Measurements from ENCODE around the gene CASP3.
A peak's percentile ranks its signal among the peaks of the same experiment; 100 is the strongest.

The CASP3 gene

DNA sequence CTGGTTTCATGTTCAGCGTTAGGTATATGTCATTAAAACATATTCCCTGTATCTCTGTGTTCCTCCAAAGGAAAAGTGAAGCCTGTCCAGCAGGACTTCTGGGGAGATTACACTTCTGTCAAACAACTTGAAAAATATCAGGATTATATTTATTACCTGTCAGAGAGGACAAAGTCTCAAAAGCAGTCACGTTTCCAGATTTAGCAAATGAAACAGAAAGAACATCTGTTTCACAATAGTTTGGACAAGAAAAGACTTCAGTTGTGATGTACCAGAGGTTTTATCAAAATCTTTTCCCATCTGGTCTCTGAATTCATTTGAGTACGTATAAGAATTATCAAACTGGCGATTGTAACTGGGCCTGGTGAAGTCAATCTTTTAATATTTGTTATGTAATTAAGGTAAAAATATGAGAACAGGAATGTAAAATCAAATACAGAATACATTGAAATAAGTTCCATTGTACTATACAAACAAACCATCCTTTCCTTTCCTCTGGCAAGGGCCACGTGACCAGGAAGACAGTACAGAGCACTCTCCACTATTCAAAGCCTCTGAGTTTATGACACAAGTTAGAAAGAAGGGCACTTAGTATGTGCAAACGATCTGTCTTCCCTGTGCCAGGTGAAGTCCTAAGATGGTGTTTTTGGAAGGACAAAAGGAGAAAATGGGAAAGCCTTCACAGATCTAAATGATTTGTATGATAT lies 3.2 kb downstream of the CASP3 start:
- Histone ChIP-seq H3K27me3 (replicated peaks; ENCODE audit: control insufficient read depth, insufficient read depth, low read length) (no peaks in the 10 kb centered on the region), H3K36me3 (ENCODE audit: control insufficient read depth, insufficient read depth, low read length) (peaks cover 4% of the 10 kb centered on the region; the same call in 1 of the 2 replicates), H3K4me3 (replicated peaks; ENCODE audit: low read depth, low read length) (peak overlapping the region; percentile 92)
- DNase-seq (ENCODE audit: extremely low read depth, insufficient read length): no peak
- TF ChIP-seq, protein P1, sequence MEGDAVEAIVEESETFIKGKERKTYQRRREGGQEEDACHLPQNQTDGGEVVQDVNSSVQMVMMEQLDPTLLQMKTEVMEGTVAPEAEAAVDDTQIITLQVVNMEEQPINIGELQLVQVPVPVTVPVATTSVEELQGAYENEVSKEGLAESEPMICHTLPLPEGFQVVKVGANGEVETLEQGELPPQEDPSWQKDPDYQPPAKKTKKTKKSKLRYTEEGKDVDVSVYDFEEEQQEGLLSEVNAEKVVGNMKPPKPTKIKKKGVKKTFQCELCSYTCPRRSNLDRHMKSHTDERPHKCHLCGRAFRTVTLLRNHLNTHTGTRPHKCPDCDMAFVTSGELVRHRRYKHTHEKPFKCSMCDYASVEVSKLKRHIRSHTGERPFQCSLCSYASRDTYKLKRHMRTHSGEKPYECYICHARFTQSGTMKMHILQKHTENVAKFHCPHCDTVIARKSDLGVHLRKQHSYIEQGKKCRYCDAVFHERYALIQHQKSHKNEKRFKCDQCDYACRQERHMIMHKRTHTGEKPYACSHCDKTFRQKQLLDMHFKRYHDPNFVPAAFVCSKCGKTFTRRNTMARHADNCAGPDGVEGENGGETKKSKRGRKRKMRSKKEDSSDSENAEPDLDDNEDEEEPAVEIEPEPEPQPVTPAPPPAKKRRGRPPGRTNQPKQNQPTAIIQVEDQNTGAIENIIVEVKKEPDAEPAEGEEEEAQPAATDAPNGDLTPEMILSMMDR (IDR thresholded peaks at IDR 0.05; ENCODE audit: insufficient read depth, low read length, poor library complexity, severe bottlenecking): no peak

DNA sequence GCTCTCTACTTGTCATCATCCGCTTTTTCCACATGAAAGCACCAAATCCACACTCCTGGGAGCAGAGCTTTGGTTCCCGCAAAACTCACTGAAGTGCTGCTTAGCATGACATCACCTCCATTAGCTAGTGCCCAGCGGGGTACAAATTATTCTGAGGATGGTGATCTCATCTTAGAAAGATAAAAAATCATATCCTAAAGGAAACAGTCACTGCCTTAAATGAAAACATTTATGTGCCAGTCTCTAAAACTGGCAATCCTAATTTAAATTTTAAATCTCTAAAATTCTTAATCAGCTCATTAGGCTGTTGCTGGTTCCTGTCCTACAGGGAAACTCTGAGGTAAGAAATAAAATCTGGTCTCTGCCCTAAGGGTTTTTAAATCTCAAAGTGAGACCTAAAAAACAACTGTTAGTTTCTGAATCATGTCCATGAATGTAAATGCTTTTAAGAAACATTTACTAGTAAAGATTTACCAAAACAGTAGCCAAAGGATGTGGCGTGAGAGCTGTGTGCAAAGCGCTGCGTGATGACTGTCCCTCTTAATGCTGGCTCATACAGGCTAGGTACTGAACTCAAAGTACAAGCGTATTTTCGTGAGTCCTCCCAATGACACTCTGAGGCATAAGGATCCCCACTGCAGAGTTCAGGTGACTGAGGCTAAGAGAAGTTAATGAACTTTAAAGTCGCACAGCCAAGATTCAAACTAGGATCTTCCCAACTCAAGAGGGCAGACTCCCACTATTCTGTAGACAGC lies 4.5 kb downstream of the CASP3 start:
- TF ChIP-seq, protein P1 (IDR thresholded peaks at IDR 0.05; ENCODE audit: insufficient read depth, low read length, poor library complexity, severe bottlenecking): no peak
- no peak for DNase-seq (ENCODE audit: extremely low read depth, insufficient read length)
- Histone ChIP-seq H3K27me3 (replicated peaks; ENCODE audit: control insufficient read depth, insufficient read depth, low read length) (no peaks in the 10 kb centered on the region), H3K4me3 (replicated peaks; ENCODE audit: low read depth, low read length) (no peak overlapping the region), H3K36me3 (ENCODE audit: control insufficient read depth, insufficient read depth, low read length) (peaks cover 4% of the 10 kb centered on the region; the same call in 1 of the 2 replicates)

DNA sequence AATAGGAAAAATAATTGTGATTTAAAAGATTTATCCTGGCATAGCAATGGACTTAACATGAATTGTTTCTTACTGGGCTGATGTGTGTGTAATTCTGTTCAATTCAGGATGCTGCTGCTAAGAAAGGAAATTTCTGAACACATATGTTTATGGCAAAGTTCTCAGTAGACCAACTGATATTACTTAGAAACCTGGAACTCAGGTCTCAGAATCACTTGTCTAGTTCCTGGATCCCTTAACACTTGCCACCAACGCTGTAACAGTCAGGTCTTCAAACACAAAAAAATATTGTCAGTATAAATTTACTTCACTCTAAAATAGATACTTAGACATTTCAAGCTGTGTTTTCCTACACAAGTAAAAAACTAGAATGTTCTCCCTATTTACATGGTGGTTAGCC lies 5.5 kb downstream of the CASP3 start:
- Histone ChIP-seq H3K36me3 (ENCODE audit: control insufficient read depth, insufficient read depth, low read length) (peaks cover 4% of the 10 kb centered on the region), H3K4me3 (replicated peaks; ENCODE audit: low read depth, low read length) (no peak overlapping the region), H3K27me3 (replicated peaks; ENCODE audit: control insufficient read depth, insufficient read depth, low read length) (no peaks in the 10 kb centered on the region)
- no peak for DNase-seq (ENCODE audit: extremely low read depth, insufficient read length)
- TF ChIP-seq, protein P1 (IDR thresholded peaks at IDR 0.05; ENCODE audit: insufficient read depth, low read length, poor library complexity, severe bottlenecking): no peak

DNA sequence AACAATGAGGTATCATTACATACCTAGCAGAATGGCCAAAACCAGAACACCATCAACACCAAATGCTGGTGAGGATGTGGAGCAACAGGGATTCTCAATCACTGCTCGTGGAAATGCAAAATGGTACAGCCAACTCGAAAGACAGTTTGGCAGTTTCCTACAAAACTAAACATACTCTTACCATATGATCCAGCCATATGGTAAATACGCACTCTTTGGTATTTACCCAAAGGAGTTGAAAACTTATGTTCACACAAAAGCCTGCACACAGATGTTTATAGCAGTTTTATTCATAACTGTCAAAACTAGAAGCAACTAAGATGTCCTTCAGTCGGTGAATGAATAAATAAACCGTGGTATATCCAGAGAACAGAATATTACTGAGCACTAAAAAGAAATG lies 7.8 kb downstream of the CASP3 start:
- DNase-seq (ENCODE audit: extremely low read depth, insufficient read length): no peak
- Histone ChIP-seq H3K4me3 (replicated peaks; ENCODE audit: low read depth, low read length) (no peak overlapping the region), H3K36me3 (ENCODE audit: control insufficient read depth, insufficient read depth, low read length) (peaks cover 4% of the 10 kb centered on the region), H3K27me3 (replicated peaks; ENCODE audit: control insufficient read depth, insufficient read depth, low read length) (no peaks in the 10 kb centered on the region)
- TF ChIP-seq, protein P1 (IDR thresholded peaks at IDR 0.05; ENCODE audit: insufficient read depth, low read length, poor library complexity, severe bottlenecking): no peak

DNA sequence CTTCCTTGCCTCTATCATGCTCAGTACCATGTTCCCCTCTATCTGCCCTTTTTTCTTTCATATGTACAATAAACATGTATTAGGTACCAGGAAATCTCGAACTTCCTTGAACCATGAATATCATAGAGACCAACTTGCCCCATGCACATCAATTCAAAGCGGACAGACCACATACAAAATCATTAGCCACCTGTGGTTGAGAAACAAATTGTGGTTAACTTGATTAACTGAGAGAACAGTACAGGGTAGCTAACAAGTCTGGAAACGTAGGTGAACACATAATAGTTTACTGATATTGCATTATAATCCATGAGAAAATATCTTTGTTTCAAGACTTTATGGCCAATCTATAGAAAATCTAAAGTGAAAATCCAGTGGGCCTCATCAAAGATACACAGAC lies 8.2 kb downstream of the CASP3 start:
- peaks cover 6% of the 10 kb centered on the region for H3K36me3 ChIP-seq (ENCODE audit: control insufficient read depth, insufficient read depth, low read length)
- no peak for DNase-seq (ENCODE audit: extremely low read depth, insufficient read length)
- no peaks in the 10 kb centered on the region for H3K27me3 ChIP-seq (replicated peaks; ENCODE audit: control insufficient read depth, insufficient read depth, low read length)
- H3K4me3 ChIP-seq (replicated peaks; ENCODE audit: low read depth, low read length): no peak overlapping the region
- TF ChIP-seq, protein P1 (IDR thresholded peaks at IDR 0.05; ENCODE audit: insufficient read depth, low read length, poor library complexity, severe bottlenecking): no peak
